ENCODE measurements around the gene CTU2.

CTU2 gene

DNA sequence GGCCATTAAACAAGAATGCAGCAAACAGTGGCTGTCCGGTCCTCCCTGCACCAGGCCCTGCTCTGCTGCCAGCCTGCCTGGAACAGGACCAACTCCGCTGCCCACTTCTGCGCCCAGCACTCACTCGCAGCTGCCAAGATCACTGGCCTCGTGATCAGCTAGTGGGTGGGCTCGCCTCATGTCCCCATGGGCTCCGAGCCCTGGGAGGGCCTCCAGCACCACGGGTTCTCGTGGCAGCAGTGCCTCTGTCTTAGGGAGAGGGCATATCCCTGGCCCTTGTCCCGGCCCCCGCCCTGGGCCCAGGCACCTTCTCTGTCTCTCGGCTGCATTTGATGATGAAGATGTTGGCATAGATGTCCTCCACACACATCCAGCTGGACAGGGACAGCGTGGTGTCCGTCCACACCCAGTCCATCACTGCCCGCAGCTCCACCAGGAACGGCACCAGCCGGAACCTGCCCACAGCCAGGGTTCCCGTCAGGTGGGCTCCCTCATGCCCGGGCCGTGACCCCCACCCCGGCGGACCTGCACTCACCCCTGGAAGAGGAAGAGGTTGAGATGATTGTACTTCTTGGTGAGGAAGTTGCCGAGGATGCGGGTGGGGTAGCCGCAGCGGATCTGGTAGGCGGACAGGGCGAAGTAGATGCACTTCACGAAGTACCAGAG, 13.1 kb downstream of the CTU2 start:
- no peak overlapping the region for H3K27ac ChIP-seq
- no peaks in the 10 kb centered on the region for H3K9me3 ChIP-seq
- peaks cover 75% of the 10 kb centered on the region for H3K36me3 ChIP-seq
- no peaks in the 10 kb centered on the region for H3K4me1 ChIP-seq (ENCODE audit: control insufficient read depth in 1 of 2, insufficient read depth in 1 of 2, low read depth in 1 of 2, low read length in 1 of 2)
- H3K4me3 ChIP-seq (ENCODE audit: low read depth in 1 of 2, low read length in 1 of 2), result no peak overlapping the region
- TF ChIP-seq, protein P1, sequence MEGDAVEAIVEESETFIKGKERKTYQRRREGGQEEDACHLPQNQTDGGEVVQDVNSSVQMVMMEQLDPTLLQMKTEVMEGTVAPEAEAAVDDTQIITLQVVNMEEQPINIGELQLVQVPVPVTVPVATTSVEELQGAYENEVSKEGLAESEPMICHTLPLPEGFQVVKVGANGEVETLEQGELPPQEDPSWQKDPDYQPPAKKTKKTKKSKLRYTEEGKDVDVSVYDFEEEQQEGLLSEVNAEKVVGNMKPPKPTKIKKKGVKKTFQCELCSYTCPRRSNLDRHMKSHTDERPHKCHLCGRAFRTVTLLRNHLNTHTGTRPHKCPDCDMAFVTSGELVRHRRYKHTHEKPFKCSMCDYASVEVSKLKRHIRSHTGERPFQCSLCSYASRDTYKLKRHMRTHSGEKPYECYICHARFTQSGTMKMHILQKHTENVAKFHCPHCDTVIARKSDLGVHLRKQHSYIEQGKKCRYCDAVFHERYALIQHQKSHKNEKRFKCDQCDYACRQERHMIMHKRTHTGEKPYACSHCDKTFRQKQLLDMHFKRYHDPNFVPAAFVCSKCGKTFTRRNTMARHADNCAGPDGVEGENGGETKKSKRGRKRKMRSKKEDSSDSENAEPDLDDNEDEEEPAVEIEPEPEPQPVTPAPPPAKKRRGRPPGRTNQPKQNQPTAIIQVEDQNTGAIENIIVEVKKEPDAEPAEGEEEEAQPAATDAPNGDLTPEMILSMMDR (IDR thresholded peaks at IDR 0.05), result no peak
- H3K27me3 ChIP-seq, result no peaks in the 10 kb centered on the region

DNA sequence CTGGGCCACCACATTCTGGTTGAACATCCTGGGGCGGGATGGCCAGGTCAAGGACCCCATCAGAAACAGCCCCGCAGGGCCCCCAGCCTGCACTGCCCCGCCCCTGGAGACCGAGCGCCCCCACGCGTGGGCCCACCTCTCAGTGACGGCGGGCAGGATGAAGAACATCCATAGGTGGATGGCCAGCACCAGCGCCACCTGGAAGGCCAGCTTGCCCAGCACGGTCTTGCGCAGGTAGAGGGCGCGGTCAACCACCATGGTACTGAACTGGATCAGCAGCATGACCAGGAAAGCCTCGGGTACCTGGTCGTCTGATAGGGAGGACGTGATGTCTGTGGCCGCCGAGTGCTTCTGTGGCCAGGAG, 13.6 kb downstream of the CTU2 start:
- Histone ChIP-seq H3K9me3 (no peaks in the 10 kb centered on the region), H3K4me1 (ENCODE audit: control insufficient read depth in 1 of 2, insufficient read depth in 1 of 2, low read depth in 1 of 2, low read length in 1 of 2) (no peaks in the 10 kb centered on the region), H3K36me3 (peaks cover 74% of the 10 kb centered on the region)

DNA sequence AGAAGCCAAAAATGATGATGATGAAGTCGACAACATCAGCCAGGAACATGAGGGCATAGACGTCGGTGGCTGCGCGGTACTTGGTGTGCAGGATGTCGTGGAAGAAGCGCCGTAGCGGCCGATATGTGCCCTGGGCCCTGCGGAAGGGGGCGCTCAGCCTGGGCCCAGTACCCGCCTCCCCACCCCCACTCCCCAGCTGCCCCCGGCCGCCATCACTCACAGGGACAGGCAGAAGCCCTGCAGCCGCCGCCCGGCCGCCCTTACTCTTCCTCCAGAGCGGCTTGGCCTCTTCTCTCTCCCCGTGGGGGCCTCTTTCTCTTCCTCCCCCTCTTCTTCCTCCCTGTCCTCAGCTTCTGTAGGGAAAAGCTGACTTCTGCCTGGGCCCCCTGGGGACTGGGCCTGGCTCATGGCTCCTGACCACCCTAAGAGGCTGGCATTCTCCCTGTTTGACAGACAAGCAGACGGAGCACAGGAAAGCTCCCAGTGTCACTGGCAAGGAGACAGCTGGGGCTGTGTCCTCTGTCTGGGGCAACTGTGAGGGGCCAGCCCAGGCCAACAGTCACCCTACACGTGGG, 14.2 kb downstream of the CTU2 start:
- TF ChIP-seq, protein P1 (IDR thresholded peaks at IDR 0.05), result no peak

More for the DNA sequence above, 13.6 kb downstream of the CTU2 start:
- no peak overlapping the region for H3K4me3 ChIP-seq (ENCODE audit: low read depth in 1 of 2, low read length in 1 of 2)
- H3K27me3 ChIP-seq, result no peaks in the 10 kb centered on the region
- H3K27ac ChIP-seq, result no peak overlapping the region
- TF ChIP-seq, protein P1 (IDR thresholded peaks at IDR 0.05), result no peak

DNA sequence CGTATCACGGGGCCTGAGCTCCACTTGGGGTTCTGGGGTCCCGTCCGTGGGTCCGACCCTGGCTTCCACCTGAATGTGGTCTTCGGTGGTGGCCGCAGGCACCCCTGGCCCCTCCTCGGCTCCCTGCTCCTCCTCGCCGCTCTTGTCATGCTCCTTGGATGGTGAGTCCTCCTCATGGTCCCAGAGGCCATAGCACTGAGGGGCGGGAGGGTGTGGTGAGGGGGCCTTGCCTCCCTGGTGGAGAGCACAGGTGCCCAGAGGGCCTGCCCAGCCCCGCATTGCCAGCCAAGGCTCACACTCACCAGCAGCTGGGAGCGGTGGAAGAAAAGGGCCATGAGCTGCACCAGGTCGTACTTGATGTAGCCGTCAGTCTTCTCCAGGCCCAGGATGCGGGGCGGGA, 14.9 kb downstream of the CTU2 start:
- peaks cover 74% of the 10 kb centered on the region for H3K36me3 ChIP-seq
- no peaks in the 10 kb centered on the region for H3K27me3 ChIP-seq
- no peaks in the 10 kb centered on the region for H3K4me1 ChIP-seq (ENCODE audit: control insufficient read depth in 1 of 2, insufficient read depth in 1 of 2, low read depth in 1 of 2, low read length in 1 of 2)
- H3K27ac ChIP-seq, result no peak overlapping the region
- TF ChIP-seq, protein P1 (IDR thresholded peaks at IDR 0.05), result no peak
- no peak overlapping the region for H3K4me3 ChIP-seq (ENCODE audit: low read depth in 1 of 2, low read length in 1 of 2)
- no peaks in the 10 kb centered on the region for H3K9me3 ChIP-seq

More for the DNA sequence above, 14.2 kb downstream of the CTU2 start:
- no peak overlapping the region for H3K4me3 ChIP-seq (ENCODE audit: low read depth in 1 of 2, low read length in 1 of 2)
- H3K27ac ChIP-seq, result no peak overlapping the region
- no peaks in the 10 kb centered on the region for H3K9me3 ChIP-seq
- no peaks in the 10 kb centered on the region for H3K27me3 ChIP-seq
- H3K4me1 ChIP-seq (ENCODE audit: control insufficient read depth in 1 of 2, insufficient read depth in 1 of 2, low read depth in 1 of 2, low read length in 1 of 2), result no peaks in the 10 kb centered on the region
- H3K36me3 ChIP-seq, result peaks cover 74% of the 10 kb centered on the region

DNA sequence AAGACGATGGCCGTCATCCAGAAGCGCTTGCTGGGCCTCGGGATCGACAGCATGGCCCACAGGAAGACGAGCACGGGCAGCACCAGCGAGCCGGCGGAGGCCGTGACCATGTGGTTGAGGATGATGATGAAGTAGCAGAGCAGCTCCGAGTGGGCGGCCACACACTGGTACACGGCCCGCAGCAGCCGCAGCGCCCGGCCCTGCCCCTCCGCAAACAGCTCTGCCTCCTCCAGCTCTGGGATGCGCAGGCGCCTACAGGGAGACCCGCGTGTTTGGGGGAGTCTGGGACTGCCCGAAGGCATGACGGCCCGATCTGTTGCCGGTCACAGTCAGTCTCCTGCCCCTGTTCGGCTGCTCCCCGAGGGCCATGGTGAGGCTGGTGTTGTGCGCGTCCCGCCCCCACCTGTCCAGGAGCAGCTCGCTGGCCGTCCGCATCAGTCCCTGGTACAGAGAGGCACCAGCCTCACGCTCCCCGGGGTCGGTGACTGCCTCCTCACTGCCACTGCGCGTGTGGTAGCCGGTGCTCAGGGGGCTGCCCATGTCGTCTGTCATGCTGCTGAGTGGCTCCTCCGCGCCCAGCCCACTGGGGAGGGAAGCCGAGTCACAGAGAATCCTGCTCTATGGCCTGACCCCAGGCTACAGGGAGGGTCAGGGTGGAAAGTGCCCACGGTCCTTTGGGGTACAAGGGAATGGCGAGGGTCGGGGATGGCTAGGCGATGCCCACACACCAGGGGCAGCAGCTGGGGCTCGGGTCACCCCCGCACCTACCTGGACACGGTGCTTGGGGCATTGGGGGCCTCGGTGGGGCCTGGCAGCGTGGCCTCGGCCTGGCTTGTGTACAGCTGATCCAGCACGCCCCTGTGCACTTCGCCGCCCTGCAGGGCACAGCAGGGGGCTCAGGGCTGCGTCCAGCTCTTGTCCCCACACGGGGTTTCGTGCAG, 15.8 kb downstream of the CTU2 start:
- H3K27ac ChIP-seq, result no peak overlapping the region
- no peak overlapping the region for H3K4me3 ChIP-seq (ENCODE audit: low read depth in 1 of 2, low read length in 1 of 2)
- peaks cover 74% of the 10 kb centered on the region for H3K36me3 ChIP-seq
- H3K9me3 ChIP-seq, result no peaks in the 10 kb centered on the region
- H3K4me1 ChIP-seq (ENCODE audit: control insufficient read depth in 1 of 2, insufficient read depth in 1 of 2, low read depth in 1 of 2, low read length in 1 of 2), result no peaks in the 10 kb centered on the region
- TF ChIP-seq, protein P1 (IDR thresholded peaks at IDR 0.05), result no peak
- H3K27me3 ChIP-seq, result no peaks in the 10 kb centered on the region
